ENCODE results near the gene CMC4. TPM values are rescaled to one million over a fixed set of nuclear protein-coding genes. Genes with fewer than 3 reads are reported as not detected.
A peak's percentile ranks its signal among the peaks of the same experiment; 100 is the strongest.

CMC4 gene
- total and polyA plus RNA-seq, 9 of the 15 experiments (the other 6 are each of a cell fraction or from before 2014, with no cell fraction given): 3.5 to 16.9 (median 8.2) TPM

DNA sequence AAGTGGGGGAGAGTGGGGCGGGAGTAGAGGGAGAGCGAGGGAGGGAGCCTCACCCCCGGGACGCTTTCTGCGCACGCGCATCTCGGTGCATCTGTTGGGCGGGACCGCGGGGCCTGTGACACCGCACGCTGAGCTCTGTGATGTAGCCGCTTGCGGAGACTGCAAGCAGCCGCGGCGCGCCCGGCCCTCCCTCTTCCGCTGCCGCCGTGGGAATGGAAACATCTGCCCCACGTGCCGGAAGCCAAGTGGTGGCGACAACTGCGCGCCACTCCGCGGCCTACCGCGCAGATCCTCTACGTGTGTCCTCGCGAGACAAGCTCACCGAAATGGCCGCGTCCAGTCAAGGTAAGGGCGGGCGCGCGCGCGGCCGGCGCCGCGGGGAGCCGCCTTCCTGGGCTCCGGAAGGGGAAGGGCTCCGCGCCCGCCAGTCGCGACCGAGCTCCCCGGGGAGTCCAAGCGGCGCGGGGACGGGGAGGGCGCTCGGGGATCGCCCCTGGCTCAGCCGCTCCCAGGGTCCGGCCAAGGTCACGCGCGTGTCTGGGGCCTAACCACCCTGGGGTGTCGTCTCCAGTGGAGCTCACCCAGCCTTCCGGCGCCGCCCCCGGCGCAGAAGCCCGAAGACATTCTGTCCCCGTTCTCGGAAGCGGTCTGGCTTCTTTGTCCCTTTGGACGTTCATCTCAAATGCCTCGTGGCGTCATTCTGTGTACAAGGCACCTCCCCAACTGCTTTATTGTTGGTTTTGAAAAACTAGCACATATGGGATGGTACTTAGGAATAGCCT is 44.0 kb downstream of the CMC4 start, which contains the start of gene FUNDC2 (continued):
- TF ChIP-seq, protein P1, sequence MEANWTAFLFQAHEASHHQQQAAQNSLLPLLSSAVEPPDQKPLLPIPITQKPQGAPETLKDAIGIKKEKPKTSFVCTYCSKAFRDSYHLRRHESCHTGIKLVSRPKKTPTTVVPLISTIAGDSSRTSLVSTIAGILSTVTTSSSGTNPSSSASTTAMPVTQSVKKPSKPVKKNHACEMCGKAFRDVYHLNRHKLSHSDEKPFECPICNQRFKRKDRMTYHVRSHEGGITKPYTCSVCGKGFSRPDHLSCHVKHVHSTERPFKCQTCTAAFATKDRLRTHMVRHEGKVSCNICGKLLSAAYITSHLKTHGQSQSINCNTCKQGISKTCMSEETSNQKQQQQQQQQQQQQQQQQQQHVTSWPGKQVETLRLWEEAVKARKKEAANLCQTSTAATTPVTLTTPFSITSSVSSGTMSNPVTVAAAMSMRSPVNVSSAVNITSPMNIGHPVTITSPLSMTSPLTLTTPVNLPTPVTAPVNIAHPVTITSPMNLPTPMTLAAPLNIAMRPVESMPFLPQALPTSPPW (CRISPR knock-in tag; IDR thresholded peaks at IDR 0.05): peak; percentile 97
- no peak for TF ChIP-seq ZNF316 (IDR thresholded peaks at IDR 0.05)
- no peak for TF ChIP-seq MEF2D (tag; conservative IDR thresholded peaks at IDR 0.05; ENCODE audit: low read depth)
- TF ChIP-seq SMAD4 (CRISPR knock-in tag; conservative IDR thresholded peaks at IDR 0.05): peak; percentile 86
- TF ChIP-seq SRF (CRISPR knock-in tag; IDR thresholded peaks at IDR 0.05): no peak; a peak in 1 of 4 replicates
- TF ChIP-seq, protein P2, sequence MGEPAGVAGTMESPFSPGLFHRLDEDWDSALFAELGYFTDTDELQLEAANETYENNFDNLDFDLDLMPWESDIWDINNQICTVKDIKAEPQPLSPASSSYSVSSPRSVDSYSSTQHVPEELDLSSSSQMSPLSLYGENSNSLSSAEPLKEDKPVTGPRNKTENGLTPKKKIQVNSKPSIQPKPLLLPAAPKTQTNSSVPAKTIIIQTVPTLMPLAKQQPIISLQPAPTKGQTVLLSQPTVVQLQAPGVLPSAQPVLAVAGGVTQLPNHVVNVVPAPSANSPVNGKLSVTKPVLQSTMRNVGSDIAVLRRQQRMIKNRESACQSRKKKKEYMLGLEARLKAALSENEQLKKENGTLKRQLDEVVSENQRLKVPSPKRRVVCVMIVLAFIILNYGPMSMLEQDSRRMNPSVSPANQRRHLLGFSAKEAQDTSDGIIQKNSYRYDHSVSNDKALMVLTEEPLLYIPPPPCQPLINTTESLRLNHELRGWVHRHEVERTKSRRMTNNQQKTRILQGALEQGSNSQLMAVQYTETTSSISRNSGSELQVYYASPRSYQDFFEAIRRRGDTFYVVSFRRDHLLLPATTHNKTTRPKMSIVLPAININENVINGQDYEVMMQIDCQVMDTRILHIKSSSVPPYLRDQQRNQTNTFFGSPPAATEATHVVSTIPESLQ (CRISPR knock-in tag; IDR thresholded peaks at IDR 0.05): no peak
- no peak for TF ChIP-seq ZSCAN29 (IDR thresholded peaks at IDR 0.05)
- TF ChIP-seq GTF2E2 (tag; IDR thresholded peaks at IDR 0.05): no peak; the same call in 1 of the 2 replicates
- TF ChIP-seq ARID2 (IDR thresholded peaks at IDR 0.05): no peak
- TF ChIP-seq ZNF324 (CRISPR knock-in tag; IDR thresholded peaks at IDR 0.05): no peak
- TF ChIP-seq ZNF431 (CRISPR knock-in tag; IDR thresholded peaks at IDR 0.05): no peak
- TF ChIP-seq MYBL2 (IDR thresholded peaks at IDR 0.05; ENCODE audit: low read depth): no peak
- no peak for TF ChIP-seq MYBL2 (CRISPR knock-in tag; IDR thresholded peaks at IDR 0.05; ENCODE audit: borderline replicate concordance)
- TF ChIP-seq GTF2A2 (tag; IDR thresholded peaks at IDR 0.05): no peak
- no peak for TF ChIP-seq ELF2 (CRISPR knock-in tag; IDR thresholded peaks at IDR 0.05)
- TF ChIP-seq NELFE (IDR thresholded peaks at IDR 0.05; ENCODE audit: insufficient read depth, insufficient read length): no peak
- no peak for TF ChIP-seq ZNF57 (CRISPR knock-in tag; IDR thresholded peaks at IDR 0.05)
- TF ChIP-seq HMG20A (CRISPR knock-in tag; conservative IDR thresholded peaks at IDR 0.05): no peak
- TF ChIP-seq ZNF444 (CRISPR knock-in tag; IDR thresholded peaks at IDR 0.05): no peak
- peak; percentile 74 for TF ChIP-seq TAF1 (IDR thresholded peaks at IDR 0.05; ENCODE audit: control insufficient read depth, extremely low read depth, insufficient read depth, low read length, severe bottlenecking)
- TF ChIP-seq CHD2 (IDR thresholded peaks at IDR 0.05; ENCODE audit: low read depth, low read length): peak; percentile 91
- TF ChIP-seq CAMTA2 (CRISPR knock-in tag; conservative IDR thresholded peaks at IDR 0.05): no peak
- no peak for TF ChIP-seq KAT8 (IDR thresholded peaks at IDR 0.05; ENCODE audit: low read depth)
- no peak for TF ChIP-seq ZNF77 (CRISPR knock-in tag; IDR thresholded peaks at IDR 0.05)
- TF ChIP-seq ZNF133 (CRISPR knock-in tag; IDR thresholded peaks at IDR 0.05): no peak
- no peak for TF ChIP-seq YBX1 (IDR thresholded peaks at IDR 0.05)
